Gastrocnemius medialis (tissue), 4 donors: ENCODE data around the gene RPL19.

Experiments
- CTCF ChIP-seq, 5 experiments: fragments of 450-650 bp in 3 of 5; fragments of 200-600 bp in 2 of 5; sonication (generic) in 2 of 5; IDR thresholded peaks in 4 of 5; conservative IDR thresholded peaks in 1 of 5; 1 replicate in 4 of 5; 2 replicates in 1 of 5; pipeline ENCODE4 v1.5.1; 2016 to 2019; ENCODE audit warnings: antibody characterized with exemption in 5 of 5, mild to moderate bottlenecking in 3 of 5, moderate library complexity in 3 of 5
- POLR2A ChIP-seq, 2 donors: fragments of 450-650 bp; IDR thresholded peaks; one replicate each; pipeline ENCODE4 v1.6.1; 2017; ENCODE audit warnings: antibody characterized with exemption in 2 of 2, mild to moderate bottlenecking in 2 of 2, moderate library complexity in 2 of 2

- TF ChIP-seq CTCF (IDR thresholded peaks at IDR 0.05 in 4 of 5, conservative IDR thresholded peaks at IDR 0.05 in 1 of 5) (no peak), POLR2A (IDR thresholded peaks at IDR 0.05) (no peak)
These were observed 19.6 kb downstream of the RPL19 start for GRCh38 chr17:39219647-39220154.
